Activated CD4-positive, alpha-beta T cell treated with anti-CD3 and anti-CD28 coated beads, Interleukin-2, Interleukin-4, amounts not matched to agents 100 ng/mL and 50 ng/mL, durations not matched to agents 16 hours and 8 hours (primary cell): ENCODE measurements around the gene PRR35.
A peak's percentile ranks its signal among the peaks of the same experiment; 100 is the strongest.

Source experiments
- DNase-seq: peaks from one replicate; pipeline ENCODE4 v3.0.0-alpha.2; 2020; ENCODE audit warnings: low spot score

The PRR35 gene

DNA sequence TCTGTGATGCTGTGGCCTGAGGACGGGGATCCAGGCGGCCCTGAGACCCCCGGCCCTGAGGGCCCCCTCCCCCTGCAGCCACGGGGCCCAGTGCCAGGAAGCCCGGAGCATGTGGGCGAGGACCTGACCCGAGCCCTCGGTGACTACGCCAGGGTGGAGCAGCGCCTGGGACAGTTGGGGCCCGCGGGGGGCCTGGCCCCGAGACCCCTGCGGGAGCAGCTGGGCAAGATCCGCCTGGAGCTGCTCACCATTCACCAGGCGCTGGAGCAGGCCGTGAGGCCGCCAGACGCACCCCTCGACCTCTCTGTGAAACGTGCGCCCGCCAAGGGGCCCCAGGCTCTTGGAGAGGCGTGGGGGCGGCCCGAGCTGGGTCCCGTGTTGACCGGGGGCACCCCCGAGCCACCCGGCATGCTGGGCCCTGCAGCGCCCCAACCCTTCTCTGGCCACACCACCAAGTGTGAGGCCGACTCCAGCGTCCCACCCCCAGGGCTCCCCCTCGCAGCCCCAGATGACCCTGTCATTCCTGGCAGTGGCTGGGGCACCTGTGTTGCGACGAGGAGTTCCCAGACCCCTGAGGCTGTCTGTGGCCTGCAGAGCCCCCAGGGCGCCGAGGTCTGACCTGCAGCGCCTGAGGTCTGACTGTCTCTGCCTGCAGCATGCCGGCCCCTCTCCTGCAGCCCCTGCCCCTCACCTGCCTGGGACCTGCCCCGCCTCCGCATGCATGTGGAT lies 4.7 kb downstream of the PRR35 start:
- no peak for DNase-seq

DNA sequence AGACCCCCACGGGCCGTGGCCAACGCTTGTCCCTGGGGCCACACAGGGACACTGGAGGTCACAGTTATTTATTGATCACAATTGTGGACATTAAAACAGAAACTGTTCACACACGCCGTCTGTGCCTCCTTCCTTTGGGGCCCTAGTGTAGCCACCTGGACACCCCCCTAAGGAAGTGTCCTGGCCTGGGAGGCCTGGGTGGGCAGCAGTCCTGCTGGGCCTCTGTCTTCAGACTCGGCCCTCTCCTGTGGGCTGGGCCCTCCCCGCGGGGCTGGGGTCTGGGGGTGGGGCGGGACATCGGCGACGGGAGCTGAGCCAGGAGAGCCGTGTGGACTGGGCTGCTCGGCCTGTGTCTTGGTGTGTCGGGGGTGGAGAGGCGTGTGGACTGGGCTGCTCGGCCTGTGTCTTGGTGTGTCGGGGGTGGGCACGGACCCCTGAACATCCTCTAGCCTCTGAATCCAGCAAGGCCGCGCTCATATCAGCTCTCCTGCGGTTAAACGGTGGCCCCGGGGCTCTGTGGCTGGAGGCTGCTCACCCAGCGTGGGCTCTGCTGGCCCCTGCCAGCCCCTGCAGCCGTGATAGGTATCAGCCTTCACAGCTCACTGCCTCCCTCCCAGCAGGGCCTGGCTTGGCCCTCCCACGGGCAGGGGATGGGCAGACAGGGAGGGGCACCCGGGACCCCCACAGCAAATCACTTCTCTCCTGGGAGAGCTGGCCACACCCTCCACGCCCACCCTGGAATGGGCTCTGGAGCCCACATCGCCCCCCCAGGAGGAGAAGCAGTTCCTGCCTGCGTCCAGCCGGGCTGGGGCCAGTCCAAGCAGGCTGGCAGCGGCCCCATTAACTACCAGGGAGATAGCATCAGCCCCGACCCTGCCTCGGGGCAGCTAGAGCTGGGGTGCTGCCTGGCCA lies 5.5 kb downstream of the PRR35 start:
- no peak for DNase-seq

DNA sequence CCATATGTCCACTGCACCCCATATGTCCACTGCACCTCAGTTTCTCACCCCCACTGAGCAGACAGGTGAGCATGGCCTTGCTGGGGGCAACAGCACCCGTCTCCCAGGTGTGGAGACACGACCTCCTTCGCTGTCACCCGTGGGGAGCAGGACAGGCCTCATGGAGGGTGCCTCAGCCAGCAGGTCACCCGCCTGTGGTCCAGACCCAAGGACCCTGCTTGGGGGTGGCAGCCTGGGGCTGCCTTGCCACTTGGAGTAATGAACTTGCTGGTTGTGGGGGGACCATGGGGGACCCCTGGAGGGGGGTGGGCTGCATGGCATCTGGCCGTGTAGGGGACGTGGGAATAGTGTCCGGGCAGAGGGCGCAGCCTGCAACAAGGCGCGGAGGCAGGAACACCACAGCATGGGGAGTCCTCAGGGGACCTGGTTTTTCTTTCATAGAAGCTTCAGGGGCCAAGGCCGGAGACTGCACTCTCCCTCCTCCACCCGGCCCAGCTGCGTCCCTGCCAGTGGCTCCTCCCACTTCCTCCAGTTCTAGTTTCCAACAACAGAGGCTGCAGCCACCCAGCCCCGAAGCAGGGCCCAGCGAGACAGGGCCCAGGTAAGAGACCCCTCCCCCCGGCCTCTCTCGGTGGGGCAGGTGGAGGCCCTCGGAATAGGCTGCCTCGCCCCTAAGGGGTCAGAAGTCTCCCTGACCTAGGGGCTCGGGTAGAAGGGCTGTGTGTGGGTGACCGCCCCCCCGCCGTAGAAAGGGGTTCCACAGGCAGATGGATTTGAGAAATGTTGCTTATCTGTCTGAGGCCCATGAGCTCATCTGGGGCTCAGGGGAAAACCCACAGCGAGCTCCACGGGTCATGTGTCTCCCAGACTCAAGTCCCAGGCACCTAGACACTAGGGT lies 6.5 kb downstream of the PRR35 start, which contains the start of gene NHLRC4:
Gene NHLRC4 (plus strand): TSS at position 531 of the 898 bp plus-strand sequence. CDS start 1,043 bp downstream, outside the sequence.
- peak; percentile 55 for DNase-seq

DNA sequence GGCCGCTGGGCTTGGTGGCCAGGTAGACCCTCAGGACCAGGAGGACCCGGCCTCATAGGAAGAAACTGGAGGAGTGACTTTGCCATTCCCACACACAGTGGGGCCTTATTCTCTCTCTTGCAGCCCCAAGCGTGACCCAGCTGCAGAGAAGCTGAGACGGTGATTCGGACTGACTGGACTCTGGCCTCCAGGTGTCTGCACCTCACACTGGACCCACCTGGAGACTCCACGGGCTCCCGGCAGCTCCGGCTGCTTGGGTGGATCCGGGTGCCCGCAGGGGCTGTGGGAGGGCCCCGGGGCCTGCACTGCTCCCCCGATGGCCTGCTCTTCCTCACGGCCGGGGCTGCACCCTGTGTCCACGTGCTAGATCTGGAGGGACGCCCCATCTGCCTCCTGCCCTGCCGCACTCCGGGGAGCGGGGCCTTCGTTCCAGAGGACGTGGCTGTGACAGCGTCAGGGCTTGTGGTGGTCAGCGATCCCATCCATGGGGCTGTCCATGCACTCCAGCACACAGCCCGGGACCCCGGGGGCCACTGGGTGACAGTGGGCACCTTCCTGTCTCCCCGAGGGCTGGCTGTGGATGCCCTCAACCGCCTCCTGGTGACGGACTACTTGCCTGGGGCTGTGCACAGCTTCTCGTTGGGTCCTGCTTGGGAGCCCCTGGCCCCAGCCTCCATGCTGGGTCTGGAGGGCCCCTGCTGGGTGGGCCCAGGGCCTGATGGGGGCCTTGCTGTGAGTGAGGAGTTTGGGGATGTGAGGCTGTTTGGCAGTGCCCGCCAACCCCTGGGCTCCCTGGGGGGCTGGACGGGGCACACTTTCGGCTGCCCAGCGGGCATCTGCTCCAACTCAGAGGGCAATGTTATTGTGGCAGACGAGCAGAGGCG lies 7.4 kb downstream of the PRR35 start:
- DNase-seq, result no peak

DNA sequence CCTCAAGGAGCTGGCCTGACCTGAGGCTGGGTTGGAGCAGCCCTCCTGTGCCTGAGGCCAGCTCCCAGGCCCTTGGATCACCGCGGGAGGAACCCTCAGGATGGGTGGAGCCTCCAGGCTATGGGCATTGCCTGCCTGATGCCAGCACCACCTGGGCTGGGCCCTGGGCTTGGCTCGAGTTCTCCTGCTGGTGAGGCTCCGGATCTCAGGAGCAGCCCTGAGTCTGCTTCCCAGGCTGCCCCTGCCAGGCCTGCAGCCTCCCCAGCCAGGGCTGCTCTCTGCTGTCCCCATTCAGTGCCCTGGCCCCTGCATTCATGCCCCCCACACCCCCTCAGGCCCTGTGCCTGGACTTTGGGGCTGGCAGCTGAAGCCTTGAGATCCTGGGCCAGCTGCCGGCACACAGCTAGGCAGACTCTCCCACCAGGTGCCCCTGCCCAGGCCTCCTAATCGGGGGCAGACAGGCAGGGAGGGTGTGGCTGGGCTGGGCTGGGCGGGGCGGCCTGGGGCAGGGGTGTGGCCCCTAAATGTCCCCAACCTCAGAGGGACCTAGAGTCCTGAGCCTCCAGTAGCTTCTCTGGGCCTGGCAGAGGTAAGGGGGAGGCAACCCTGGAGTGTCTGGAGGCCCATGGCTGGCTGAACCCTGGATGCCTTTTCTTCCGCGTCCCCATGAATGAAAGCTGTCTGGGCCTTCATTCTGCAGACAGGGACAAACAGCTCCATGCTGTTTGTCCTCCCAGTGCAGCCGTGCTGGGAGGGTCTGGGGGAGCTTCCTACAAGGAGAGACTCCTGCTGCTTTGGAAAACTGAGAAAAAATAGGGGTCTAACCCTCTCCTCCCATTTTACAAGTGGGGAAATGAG lies 8.4 kb downstream of the PRR35 start:
- DNase-seq, result no peak

DNA sequence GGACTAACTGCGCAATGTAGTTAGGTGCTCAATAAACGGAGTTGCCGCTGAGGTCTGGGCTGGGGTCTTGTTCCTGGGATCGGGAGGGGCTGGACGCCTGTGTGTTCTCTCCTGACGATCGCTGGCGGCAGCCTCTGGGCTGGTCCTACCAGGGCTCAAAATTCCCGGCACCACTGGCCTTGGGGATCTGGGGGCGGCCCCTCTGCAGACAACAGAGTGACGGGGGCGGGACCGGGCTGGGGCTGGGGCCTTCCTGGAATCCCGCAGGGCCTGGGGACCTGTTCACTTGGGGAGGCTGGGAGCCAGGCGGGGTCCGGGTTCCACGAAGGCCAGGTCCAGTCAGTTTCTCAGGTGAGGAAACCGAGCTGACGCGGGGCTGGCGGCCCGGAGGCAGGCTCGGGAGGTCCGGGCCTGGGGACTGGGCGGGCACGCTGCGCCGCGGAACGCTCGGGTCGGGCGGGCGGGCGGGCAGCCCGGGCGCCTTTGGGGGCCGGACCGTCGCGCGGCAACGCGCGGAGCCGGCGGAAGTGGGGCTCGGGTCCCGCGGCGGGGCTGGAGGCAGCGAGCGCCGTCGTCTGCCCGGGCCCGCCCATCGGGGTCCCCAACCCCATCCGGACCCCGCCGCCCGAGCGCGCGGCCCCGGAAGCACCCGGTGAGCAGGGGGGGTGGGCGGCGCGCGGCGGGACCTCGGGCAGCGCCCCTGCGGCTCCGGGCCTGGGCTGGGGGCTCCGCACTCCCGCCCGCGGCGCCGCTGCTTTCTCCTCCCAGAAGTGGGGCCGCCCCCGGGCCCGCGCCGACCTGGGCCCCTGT lies 9.5 kb downstream of the PRR35 start, which contains the start of gene PIGQ:
Gene PIGQ (plus strand): TSS at position 524 of the 810 bp plus-strand sequence. CDS start 4,107 bp downstream, outside the sequence.
- DNase-seq, result peak; percentile 65

DNA sequence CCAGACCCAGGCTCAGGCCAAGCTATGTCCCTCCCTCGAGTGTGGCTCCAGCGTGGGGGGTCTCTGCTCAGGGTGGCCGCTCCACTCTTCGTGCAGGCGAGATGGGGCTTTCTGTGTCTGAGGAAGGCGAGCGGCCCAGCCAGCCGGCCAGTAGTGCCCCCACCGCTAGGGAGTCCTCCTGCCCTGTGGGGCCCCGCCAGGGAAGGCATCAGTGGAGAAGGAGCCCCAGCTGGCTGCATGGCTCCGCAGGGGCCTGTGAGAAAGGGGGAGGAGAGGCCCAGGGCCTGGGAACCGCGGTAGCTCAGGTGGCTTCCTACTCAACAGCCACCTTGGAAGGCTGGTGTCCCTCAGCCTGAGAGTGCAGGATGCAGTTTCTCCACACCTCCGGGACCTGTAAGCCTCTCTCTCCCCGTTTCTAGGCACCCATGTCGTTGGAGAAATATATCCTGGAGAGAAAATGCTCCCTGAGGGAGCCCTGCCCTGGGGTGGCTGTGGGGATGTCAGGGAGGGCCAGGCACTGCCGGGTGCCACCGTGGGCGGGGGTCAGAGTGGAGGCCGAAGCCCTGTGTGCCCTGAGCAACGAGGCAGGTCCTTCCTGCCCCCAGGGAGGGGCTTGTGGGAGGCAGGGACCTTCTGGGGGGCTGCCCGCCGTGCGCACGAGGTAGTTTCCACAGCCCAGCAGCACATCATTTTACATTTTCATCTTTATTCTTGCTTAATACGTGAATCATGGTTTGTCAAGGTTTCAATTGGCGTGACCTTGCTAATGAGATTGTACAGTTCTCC lies 12.9 kb downstream of the PRR35 start:
- DNase-seq, result no peak

DNA sequence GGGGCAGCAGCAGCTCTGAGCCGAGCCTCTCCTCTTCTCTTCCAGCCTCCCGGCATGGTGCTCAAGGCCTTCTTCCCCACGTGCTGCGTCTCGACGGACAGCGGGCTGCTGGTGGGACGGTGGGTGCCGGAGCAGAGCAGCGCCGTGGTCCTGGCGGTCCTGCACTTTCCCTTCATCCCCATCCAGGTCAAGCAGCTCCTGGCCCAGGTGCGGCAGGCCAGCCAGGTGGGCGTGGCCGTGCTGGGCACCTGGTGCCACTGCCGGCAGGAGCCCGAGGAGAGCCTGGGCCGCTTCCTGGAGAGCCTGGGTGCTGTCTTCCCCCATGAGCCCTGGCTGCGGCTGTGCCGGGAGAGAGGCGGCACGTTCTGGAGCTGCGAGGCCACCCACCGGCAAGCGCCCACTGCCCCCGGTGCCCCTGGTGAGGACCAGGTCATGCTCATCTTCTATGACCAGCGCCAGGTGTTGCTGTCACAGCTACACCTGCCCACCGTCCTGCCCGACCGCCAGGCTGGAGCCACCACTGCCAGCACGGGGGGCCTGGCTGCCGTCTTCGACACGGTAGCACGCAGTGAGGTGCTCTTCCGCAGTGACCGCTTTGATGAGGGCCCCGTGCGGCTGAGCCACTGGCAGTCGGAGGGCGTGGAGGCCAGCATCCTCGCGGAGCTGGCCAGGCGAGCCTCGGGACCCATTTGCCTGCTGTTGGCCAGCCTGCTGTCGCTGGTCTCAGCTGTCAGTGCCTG lies 14.0 kb downstream of the PRR35 start:
- DNase-seq, result no peak

DNA sequence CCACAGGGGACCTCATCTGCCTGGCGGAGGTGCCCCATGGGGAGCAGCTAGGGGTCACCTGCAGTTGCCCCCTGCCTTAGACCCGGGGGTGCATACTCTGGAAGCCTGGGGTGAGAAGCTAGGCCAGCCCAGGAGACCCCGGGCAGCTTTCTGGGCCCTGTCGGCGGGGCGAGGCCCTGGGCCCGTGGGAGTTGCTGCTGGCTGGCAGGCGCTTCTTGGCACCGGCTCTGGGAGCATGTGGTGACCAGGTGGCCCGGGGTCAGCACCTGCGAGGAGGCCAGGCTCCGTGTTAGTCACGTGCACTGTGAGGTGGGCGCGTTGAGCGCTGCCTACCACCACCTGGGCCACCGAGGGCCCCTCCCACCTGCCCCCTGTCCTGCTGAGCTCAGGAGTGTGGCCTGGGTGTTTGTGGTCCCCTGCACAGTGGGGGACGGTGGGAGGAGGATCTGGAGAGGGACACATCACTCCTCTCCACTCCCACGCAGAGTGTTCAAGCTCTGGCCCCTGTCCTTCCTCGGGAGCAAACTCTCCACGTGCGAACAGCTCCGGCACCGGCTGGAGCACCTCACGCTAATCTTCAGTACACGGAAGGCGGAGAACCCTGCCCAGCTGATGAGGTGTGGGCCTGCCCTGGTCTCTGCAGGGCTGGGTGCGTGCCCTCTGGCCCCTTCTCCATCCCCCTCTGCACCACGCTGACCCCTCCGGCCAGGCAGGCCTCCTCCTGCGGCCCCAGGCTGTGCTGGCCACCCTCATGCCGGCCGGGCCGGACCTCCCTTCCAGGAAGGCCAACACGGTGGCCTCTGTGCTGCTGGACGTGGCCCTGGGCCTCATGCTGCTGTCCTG lies 15.4 kb downstream of the PRR35 start:
- DNase-seq, result no peak

DNA sequence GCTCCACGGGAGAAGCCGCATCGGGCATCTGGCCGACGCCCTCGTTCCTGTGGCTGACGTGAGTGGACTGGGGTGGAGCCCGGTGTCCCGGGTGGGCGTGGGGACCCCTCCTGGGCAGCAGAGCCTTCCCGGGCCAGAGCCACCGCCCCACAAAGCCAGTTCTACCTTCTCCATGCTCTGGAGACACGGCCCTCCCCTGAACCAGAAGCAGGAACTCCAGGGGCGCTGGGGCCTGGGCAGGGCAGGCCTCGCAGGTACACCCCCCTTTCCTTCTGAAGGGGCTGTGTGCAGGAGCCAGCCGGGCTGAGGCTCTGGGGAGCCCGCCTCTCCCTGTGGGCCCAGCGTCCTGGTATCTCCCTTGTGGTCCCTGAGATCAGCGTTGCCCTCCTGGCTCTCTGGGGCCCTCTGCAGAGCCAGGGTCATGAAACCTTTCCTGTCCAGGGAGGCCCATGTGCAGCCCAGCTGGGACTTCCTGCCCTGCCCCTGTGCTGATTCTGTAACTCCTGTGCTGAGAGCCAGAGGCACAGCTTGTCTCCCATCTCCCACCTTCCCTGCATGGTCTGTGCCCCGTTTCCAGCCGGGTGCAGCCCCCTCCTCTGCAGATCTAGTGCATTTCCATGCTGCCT lies 16.1 kb downstream of the PRR35 start:
- no peak for DNase-seq

DNA sequence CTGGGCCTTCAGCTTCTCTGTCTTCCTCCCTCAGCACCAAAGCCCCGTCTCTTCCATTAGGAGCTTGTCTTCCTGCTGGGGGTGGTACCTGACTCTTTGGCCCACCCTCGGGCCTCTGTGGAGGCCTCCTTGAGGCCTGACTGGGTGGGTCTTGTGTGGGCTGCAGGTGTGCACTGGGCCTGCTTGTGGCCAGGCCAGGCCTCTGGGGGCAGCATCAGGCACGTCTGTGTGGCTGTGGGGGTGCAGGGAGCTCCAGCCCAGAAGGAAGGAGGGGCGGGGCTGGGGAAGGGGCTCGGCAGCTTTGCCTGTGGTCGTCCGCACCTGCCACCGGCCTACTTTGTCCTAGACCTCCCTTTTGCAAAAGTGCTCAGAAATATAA lies 16.6 kb downstream of the PRR35 start:
- no peak for DNase-seq

DNA sequence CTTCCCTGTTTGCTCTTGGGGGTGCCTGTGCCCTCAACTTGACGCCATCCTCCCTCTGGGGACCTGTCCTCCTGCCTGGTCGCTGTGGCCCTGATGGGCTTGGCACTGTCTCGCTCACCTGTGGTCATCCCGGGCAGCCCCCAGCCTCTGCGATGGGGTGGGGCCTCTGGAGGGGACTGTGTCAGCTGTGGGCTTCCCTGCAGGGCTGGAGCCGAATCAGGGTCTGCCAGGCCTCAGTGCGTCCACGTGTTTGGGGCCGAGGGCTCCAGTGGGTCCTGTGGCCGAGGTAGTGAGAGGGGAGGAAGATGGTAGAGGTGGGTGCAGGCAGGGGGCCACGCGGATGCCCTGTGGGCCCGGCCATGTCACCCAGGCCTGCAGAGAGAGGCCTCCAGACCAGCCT lies 17.6 kb downstream of the PRR35 start:
- DNase-seq, result no peak

DNA sequence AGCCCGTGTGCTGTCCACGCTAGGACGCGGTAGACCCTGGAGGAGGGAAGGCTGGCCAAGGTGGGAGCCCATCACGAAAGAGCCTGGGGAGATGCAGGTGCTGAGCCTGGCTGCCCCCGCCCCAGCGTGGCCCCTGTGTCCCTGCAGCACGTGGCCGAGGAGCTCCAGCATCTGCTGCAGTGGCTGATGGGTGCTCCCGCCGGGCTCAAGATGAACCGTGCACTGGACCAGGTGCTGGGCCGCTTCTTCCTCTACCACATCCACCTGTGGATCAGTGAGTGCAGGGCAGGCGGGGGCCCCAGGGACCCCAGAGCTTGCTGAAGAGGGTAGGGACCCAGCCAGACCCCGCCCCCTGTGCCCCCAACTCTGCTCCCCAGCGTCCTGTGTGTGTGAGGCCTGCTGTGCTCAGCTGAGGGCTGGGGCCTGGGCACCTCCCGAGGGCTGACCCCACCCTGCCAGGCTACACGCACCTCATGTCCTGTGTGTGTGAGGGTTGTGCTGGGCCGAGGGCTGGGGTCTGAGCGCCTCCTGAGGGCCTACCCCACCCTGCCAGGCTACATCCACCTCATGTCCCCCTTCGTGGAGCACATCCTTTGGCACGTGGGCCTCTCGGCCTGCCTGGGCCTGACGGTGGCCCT lies 18.2 kb downstream of the PRR35 start:
- DNase-seq, result no peak

DNA sequence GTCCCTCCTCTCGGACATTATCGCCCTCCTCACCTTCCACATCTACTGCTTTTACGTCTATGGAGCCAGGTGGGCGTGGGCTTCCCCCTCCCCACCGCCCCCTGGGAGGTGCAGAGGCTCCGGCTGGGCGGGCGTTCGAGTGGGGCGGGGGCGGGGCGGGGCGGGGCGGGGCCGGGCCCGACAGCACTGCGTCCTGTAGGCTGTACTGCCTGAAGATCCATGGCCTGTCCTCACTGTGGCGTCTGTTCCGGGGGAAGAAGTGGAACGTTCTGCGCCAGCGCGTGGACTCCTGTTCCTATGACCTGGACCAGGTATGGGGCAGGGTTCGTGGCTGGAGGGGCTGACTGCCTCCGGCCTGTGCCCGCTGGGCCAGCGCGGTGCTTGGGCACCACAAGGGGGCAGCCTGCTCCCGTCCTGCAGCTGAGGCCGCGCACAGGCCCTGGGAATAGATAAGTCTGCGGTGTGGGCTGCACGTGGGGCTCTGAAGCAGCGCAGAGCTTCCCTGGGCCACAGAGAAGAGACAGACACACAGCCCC lies 18.7 kb downstream of the PRR35 start:
- peak; percentile 61 for DNase-seq

DNA sequence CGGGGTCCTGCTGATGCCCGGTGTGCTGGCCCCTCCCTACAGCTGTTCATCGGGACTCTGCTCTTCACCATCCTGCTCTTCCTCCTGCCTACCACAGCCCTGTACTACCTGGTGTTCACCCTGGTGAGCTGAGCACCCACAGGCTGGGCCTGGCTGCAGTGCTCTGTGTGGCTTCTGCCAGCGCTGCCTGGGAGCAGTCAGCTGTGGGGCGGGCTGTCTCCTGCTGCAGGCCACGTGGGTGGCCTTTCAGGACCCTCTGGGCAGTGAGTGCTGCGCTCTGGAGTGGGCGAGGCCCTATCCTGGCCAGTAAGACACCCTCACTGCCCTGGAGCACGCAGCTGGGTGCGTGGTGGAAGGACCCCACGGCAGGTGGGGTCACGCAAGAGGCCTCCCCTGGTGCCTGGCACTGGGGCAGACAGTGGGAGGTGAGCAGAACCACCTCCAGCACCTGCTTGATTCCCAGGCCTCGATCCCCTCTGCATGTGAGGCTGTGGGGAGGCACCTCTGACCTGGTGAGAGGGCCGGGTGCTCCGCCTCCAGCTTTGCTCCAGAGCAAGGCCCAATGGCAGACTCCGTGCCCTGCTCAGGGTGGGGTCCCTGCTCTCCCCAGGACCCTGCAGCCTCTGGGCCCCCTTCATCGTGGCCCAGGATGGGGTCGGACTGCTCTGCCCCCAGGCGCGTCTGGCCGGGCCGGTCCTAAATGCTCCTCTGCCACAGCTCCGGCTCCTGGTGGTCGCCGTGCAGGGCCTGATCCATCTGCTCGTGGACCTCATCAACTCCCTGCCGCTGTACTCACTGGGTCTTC lies 20.1 kb downstream of the PRR35 start:
- no peak for DNase-seq
